ENCODE data around the gene ABCB8. TPM values are rescaled to one million over a fixed set of nuclear protein-coding genes. Genes with fewer than 3 reads are reported as not detected.
"Not testable (repeated sequence)": the region's sequence is repeated elsewhere in the genome, so short reads cannot be mapped to it uniquely, and the experiment has no call there.

The ABCB8 gene
- total RNA-seq, 4 donors from 2014 or later = 21.0 to 49.0 (median 31.6) TPM

DNA sequence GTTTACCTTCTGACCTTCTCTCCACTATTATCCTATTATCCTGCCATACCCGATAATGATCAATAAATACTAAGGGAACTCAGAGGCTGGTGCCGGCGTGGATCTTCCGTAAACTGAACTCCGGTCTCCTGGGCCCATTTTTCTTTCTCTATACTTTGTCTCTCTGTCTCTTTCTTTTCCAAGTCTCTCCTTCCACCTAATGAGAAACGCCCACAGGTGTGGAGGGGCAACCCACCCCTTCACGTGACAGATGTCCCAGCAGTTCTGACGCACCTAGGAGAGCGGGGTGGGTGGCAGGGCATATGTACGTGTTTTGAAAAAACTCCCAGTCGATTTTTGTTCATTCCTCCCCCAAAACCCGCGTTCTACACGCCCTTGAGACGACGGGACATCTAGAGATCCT lies 521 bp upstream of the ABCB8 start:
- peak in 1 of 2 donors; percentile 21 for TF ChIP-seq POLR2A (IDR thresholded peaks at IDR 0.05)
- WGBS, 2 donors = 10 to 12% methylated on average over 16 of the region's 16 CpGs

DNA sequence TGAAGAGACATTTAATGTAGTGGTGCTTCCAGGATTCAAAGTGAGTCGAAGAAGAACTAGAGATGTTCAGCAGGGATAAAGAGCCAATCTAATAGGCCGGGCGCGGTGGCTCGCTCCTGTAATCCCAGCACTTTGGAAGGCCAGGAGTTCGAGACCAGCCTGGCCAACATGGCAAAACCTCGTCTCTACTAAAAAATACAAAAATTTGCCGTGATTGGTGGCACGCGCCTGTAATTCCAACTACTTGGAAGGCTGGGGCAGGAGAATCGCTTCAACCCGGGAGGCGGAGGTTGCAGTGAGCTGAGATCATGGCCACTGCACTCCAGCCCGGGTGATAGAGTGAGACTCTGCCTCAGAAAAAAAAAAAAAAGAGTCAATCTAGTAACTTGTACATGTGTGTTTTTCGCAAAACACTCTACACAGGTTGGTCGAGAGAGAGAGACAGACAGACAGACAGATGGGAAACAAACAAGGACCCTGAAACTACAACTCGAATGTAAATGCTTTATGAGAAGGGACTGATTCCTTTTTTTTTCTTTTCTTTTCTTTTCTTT lies 775 bp downstream of the ABCB8 start:
- peaks cover 0 to 34% (median 0%) of the 10 kb centered on the region in 3 donors for H3K36me3 ChIP-seq

More for the DNA sequence above, 521 bp upstream of the ABCB8 start:
- Histone ChIP-seq H3K27ac (peak overlapping the region; percentile 49 to 92 (median 77)), H3K4me3 (peak overlapping the region; percentile 43 to 82 (median 66)), H3K27me3 (peaks cover 0 to 13% of the 10 kb centered on the region in 2 donors), H3K4me1 (peaks cover 0 to 17% (median 7%) of the 10 kb centered on the region in 4 donors), H3K36me3 (peaks cover 0 to 21% (median 0%) of the 10 kb centered on the region in 3 donors)
- not testable (repeated sequence) for DNase-seq (ENCODE audit: low spot score in 2 of 2); H3K9me3 ChIP-seq

DNA sequence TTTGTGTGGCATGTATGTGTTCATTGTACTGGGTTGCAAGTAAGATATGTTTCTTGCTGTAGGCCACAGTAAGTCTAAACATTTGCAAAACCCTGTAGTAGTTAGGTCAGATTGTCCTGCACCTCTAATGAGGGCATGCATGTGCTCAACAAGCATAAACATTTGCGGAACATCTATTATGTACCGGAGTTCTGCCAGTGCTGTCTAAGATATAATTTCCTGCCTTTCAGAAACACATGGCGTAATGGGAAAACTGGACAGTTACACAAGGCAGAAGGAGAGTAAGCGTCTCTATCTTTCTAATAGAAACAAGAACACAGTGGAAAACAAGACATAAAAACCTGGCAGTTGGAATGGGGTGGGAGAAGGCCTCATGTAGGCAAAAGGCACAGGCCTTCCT lies 2.8 kb downstream of the ABCB8 start:
- 93 to 97% methylated on average over 4 of the region's 4 CpGs for WGBS, 2 donors
- Histone ChIP-seq H3K27ac (no peak overlapping the region), H3K27me3 (no peaks in the 10 kb centered on the region), H3K9me3 (no peaks in the 10 kb centered on the region), H3K4me1 (peaks cover 0 to 25% (median 7%) of the 10 kb centered on the region in 4 donors), H3K36me3 (peaks cover 0 to 54% (median 0%) of the 10 kb centered on the region in 3 donors), H3K4me3 (no peak overlapping the region)
- TF ChIP-seq, protein P1, sequence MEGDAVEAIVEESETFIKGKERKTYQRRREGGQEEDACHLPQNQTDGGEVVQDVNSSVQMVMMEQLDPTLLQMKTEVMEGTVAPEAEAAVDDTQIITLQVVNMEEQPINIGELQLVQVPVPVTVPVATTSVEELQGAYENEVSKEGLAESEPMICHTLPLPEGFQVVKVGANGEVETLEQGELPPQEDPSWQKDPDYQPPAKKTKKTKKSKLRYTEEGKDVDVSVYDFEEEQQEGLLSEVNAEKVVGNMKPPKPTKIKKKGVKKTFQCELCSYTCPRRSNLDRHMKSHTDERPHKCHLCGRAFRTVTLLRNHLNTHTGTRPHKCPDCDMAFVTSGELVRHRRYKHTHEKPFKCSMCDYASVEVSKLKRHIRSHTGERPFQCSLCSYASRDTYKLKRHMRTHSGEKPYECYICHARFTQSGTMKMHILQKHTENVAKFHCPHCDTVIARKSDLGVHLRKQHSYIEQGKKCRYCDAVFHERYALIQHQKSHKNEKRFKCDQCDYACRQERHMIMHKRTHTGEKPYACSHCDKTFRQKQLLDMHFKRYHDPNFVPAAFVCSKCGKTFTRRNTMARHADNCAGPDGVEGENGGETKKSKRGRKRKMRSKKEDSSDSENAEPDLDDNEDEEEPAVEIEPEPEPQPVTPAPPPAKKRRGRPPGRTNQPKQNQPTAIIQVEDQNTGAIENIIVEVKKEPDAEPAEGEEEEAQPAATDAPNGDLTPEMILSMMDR (IDR thresholded peaks at IDR 0.05) = no peak
- TF ChIP-seq POLR2A (IDR thresholded peaks at IDR 0.05) (no peak), EP300 (IDR thresholded peaks at IDR 0.05) (no peak)
- no peak for DNase-seq (ENCODE audit: low spot score in 2 of 2)

More for the DNA sequence above, 775 bp downstream of the ABCB8 start:
- peak overlapping the region; percentile 53 to 82 (median 68) for H3K4me3 ChIP-seq
- 47 to 52% methylated on average over 17 of the region's 17 CpGs for WGBS, 2 donors
- TF ChIP-seq POLR2A (IDR thresholded peaks at IDR 0.05) (no peak), EP300 (IDR thresholded peaks at IDR 0.05) (no peak)
- TF ChIP-seq, protein P1 (IDR thresholded peaks at IDR 0.05) = peak in 1 of 5 experiments; percentile 3
- peak overlapping the region; percentile 75 to 92 (median 78) for H3K27ac ChIP-seq
- H3K4me1 ChIP-seq = peaks cover 0 to 17% (median 7%) of the 10 kb centered on the region in 4 donors
- peaks cover 0 to 4% of the 10 kb centered on the region in 2 donors for H3K27me3 ChIP-seq
- no peak for DNase-seq (ENCODE audit: low spot score in 2 of 2)
- H3K9me3 ChIP-seq = no peaks in the 10 kb centered on the region

DNA sequence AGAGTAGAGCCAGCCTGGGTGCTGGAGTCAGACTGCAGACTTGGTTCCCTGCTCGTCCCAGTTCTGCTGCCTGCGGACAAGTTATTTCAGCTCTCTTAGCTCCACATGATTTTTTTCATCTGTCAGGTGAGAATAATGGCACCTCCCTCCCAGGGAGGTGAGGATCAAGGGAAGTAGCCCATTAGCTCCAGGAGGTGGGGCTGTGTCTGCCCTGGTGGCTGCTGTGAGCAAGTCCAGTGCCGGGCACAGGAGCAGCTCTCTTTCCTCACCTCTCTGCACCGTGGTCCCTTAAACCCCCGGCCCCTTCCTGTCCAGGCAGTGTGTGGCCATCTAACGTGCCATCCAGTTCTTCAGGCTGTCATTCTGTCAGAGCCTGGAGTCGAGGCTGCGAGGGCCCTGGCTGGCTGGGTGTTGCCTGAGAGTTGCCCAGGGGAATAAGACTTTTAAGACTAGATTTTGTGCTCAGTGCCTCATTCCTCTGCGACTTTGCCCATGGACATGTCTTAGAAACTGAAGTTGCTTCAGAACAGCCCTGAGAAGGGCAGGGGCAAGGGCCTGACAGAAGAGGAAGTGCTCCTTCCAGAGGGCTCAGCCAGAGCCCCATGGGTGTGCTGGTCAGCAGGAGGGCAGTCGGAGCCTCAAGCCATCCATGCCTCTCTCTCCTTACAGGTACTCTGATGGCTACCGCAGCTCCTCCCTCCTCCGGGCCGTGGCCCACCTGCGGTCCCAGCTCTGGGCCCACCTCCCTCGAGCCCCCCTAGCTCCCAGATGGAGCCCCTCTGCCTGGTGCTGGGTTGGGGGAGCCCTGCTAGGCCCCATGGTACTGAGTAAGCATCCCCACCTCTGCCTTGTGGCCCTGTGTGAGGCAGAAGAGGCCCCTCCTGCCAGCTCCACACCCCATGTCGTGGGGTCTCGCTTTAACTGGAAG lies 5.0 kb downstream of the ABCB8 start:
- WGBS, 2 donors = 81 to 89% methylated on average over 14 to 17 of the region's 17 CpGs
- Histone ChIP-seq H3K4me1 (peaks cover 0 to 20% (median 7%) of the 10 kb centered on the region in 4 donors), H3K27ac (peak overlapping the region in 1 of 4 donors; percentile 73), H3K9me3 (no peaks in the 10 kb centered on the region), H3K4me3 (no peak overlapping the region), H3K27me3 (no peaks in the 10 kb centered on the region), H3K36me3 (peaks cover 0 to 76% (median 0%) of the 10 kb centered on the region in 3 donors)
- TF ChIP-seq EP300 (IDR thresholded peaks at IDR 0.05) (no peak), POLR2A (IDR thresholded peaks at IDR 0.05) (no peak)
- TF ChIP-seq, protein P1 (IDR thresholded peaks at IDR 0.05) = no peak
- no peak for DNase-seq (ENCODE audit: low spot score in 2 of 2)

DNA sequence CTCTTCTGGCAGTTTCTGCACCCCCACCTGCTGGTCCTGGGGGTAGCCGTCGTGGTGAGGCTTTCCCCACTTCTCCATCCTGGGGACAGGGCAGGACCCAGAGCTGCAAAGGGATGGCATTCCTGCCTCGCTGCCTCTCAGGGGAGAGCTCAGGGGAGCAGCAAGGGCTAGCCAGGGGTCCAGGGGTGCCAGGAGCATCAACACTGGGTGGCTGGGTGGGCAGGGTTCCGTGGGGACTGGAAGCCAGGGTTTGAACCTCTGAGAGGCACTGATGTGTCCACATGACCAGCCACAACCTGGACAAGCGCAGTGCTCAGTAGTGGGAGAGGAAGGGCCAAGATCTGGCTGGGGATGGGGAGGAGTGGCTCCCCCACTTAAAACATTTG lies 5.6 kb downstream of the ABCB8 start:
- 87 to 92% methylated on average over 4 to 5 of the region's 5 CpGs for whole genome bisulfite sequencing, 2 donors
- no peaks in the 10 kb centered on the region for H3K9me3 ChIP-seq
- H3K4me3 ChIP-seq = no peak overlapping the region
- H3K27ac ChIP-seq = peak overlapping the region in 1 of 4 donors; percentile 73
- DNase-seq (ENCODE audit: low spot score in 2 of 2) = no peak
- H3K4me1 ChIP-seq = peaks cover 0 to 24% (median 9%) of the 10 kb centered on the region in 4 donors
- TF ChIP-seq EP300 (IDR thresholded peaks at IDR 0.05) (no peak), POLR2A (IDR thresholded peaks at IDR 0.05) (no peak)
- TF ChIP-seq, protein P1 (IDR thresholded peaks at IDR 0.05) = no peak
- no peaks in the 10 kb centered on the region for H3K27me3 ChIP-seq
- peaks cover 0 to 81% (median 0%) of the 10 kb centered on the region in 3 donors for H3K36me3 ChIP-seq

Measured in tibial nerve (tissue), 4 donors.